ENCODE results near the gene NDUFA12. TPM values are rescaled to one million over a fixed set of nuclear protein-coding genes. Genes with fewer than 3 reads are reported as not detected.

The NDUFA12 gene
- polyA plus RNA-seq, 4 donors: 101 to 124 (median 114) TPM

- DNase-seq (ENCODE audit: low read depth in 4 of 4, low spot score in 2 of 4): no peak
Measured at GRCh38 chr12:94982456-94982855, 21.0 kb downstream of the NDUFA12 start.

- no peak for DNase-seq (ENCODE audit: low read depth in 4 of 4, low spot score in 2 of 4)
Measured at GRCh38 chr12:94980577-94980976, 22.9 kb downstream of the NDUFA12 start.

- DNase-seq (ENCODE audit: low read depth in 4 of 4, low spot score in 2 of 4): no peak
Measured at GRCh38 chr12:94979941-94980340, 23.6 kb downstream of the NDUFA12 start.

GRCh38 chr12:94977766-94978468 lies 25.6 kb downstream of the NDUFA12 start:
- DNase-seq (ENCODE audit: low read depth in 4 of 4, low spot score in 2 of 4): no peak

GRCh38 chr12:94973221-94973620 lies 30.3 kb downstream of the NDUFA12 start:
- no peak for DNase-seq (ENCODE audit: low read depth in 4 of 4, low spot score in 2 of 4)

- no peak for DNase-seq (ENCODE audit: low read depth in 4 of 4, low spot score in 2 of 4)
Measured at GRCh38 chr12:94972795-94973194, 30.7 kb downstream of the NDUFA12 start.

- DNase-seq (ENCODE audit: low read depth in 4 of 4, low spot score in 2 of 4): no peak
Measured at GRCh38 chr12:94971923-94972322, 31.6 kb downstream of the NDUFA12 start.

- no peak for DNase-seq (ENCODE audit: low read depth in 4 of 4, low spot score in 2 of 4)
Measured at GRCh38 chr12:94970560-94970959, 32.9 kb downstream of the NDUFA12 start.

- DNase-seq (ENCODE audit: low read depth in 4 of 4, low spot score in 2 of 4): no peak
Measured at GRCh38 chr12:94969424-94969823, 34.1 kb downstream of the NDUFA12 start.

GRCh38 chr12:94965982-94966630 lies 37.4 kb downstream of the NDUFA12 start:
- DNase-seq (ENCODE audit: low read depth in 4 of 4, low spot score in 2 of 4): no peak

- no peak for DNase-seq (ENCODE audit: low read depth in 4 of 4, low spot score in 2 of 4)
Measured at GRCh38 chr12:94963649-94964048, 39.8 kb downstream of the NDUFA12 start.

GRCh38 chr12:94962670-94963069 lies 40.8 kb downstream of the NDUFA12 start:
- no peak for DNase-seq (ENCODE audit: low read depth in 4 of 4, low spot score in 2 of 4)

- no peak for DNase-seq (ENCODE audit: low read depth in 4 of 4, low spot score in 2 of 4)
Measured at GRCh38 chr12:94961911-94962310, 41.6 kb downstream of the NDUFA12 start.

- no peak for DNase-seq (ENCODE audit: low read depth in 4 of 4, low spot score in 2 of 4)
Measured at GRCh38 chr12:94961256-94961824, 42.2 kb downstream of the NDUFA12 start.

GRCh38 chr12:94957006-94957405 lies 46.5 kb downstream of the NDUFA12 start:
- DNase-seq (ENCODE audit: low read depth in 4 of 4, low spot score in 2 of 4): peak in 2 of 4 donors; percentile 4 to 11

GRCh38 chr12:94954948-94955592 lies 48.4 kb downstream of the NDUFA12 start:
- DNase-seq (ENCODE audit: low read depth in 4 of 4, low spot score in 2 of 4): no peak

GRCh38 chr12:94954029-94954685 lies 49.3 kb downstream of the NDUFA12 start:
- no peak for DNase-seq (ENCODE audit: low read depth in 4 of 4, low spot score in 2 of 4)

GRCh38 chr12:94952325-94952724 lies 51.2 kb downstream of the NDUFA12 start:
- DNase-seq (ENCODE audit: low read depth in 4 of 4, low spot score in 2 of 4): no peak

- no peak for DNase-seq (ENCODE audit: low read depth in 4 of 4, low spot score in 2 of 4)
Measured at GRCh38 chr12:94951071-94951934, 52.2 kb downstream of the NDUFA12 start.

GRCh38 chr12:94948232-94948810 lies 55.2 kb downstream of the NDUFA12 start:
- no peak for DNase-seq (ENCODE audit: low read depth in 4 of 4, low spot score in 2 of 4)
